ENCODE results near the gene MT3.

GRCh38 chr16:56589141-56590039, at the start of gene MT3:
- TF ChIP-seq, protein P1, sequence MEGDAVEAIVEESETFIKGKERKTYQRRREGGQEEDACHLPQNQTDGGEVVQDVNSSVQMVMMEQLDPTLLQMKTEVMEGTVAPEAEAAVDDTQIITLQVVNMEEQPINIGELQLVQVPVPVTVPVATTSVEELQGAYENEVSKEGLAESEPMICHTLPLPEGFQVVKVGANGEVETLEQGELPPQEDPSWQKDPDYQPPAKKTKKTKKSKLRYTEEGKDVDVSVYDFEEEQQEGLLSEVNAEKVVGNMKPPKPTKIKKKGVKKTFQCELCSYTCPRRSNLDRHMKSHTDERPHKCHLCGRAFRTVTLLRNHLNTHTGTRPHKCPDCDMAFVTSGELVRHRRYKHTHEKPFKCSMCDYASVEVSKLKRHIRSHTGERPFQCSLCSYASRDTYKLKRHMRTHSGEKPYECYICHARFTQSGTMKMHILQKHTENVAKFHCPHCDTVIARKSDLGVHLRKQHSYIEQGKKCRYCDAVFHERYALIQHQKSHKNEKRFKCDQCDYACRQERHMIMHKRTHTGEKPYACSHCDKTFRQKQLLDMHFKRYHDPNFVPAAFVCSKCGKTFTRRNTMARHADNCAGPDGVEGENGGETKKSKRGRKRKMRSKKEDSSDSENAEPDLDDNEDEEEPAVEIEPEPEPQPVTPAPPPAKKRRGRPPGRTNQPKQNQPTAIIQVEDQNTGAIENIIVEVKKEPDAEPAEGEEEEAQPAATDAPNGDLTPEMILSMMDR (IDR thresholded peaks at IDR 0.05), result no peak
- TF ChIP-seq POLR2A (IDR thresholded peaks at IDR 0.05) (no peak), POLR2AphosphoS5 (IDR thresholded peaks at IDR 0.05) (no peak), EP300 (IDR thresholded peaks at IDR 0.05) (no peak)

All from gastroesophageal sphincter (tissue), 3 donors.